Hematopoietic multipotent progenitor cell treated with erythropoietin and hydrocortisone succinate and interleukin-3 and kit ligand, for 15 days (in vitro differentiated cells): ENCODE measurements around the gene GNG7.
"Not testable (repeated sequence)": the region's sequence is repeated elsewhere in the genome, so short reads cannot be mapped to it uniquely, and the experiment has no call there.

ENCODE experiments used
- DNase-seq: peaks from one replicate; pipeline ENCODE4 v3.0.0-alpha.2; 2015; ENCODE audit warnings: low spot score

Gene GNG7

GRCh38 chr19:2507109-2507508 lies 195.4 kb downstream of the GNG7 start:
- DNase-seq = no peak

- not testable (repeated sequence) for DNase-seq
Measured at GRCh38 chr19:2506656-2507055, 195.8 kb downstream of the GNG7 start.

- DNase-seq = no peak
Measured at GRCh38 chr19:2503521-2504109, 198.9 kb downstream of the GNG7 start.

GRCh38 chr19:2500841-2501261 lies 201.6 kb downstream of the GNG7 start:
- no peak for DNase-seq

GRCh38 chr19:2500156-2500555 lies 202.3 kb downstream of the GNG7 start:
- no peak for DNase-seq

GRCh38 chr19:2497186-2497585 lies 205.3 kb downstream of the GNG7 start:
- no peak for DNase-seq

GRCh38 chr19:2495651-2496316 lies 206.7 kb downstream of the GNG7 start:
- no peak for DNase-seq

GRCh38 chr19:2495130-2495641 lies 207.3 kb downstream of the GNG7 start:
- no peak for DNase-seq

GRCh38 chr19:2494447-2495129 lies 207.9 kb downstream of the GNG7 start:
- no peak for DNase-seq

- DNase-seq = no peak
Measured at GRCh38 chr19:2494084-2494446, 208.4 kb downstream of the GNG7 start.

- DNase-seq = not testable (repeated sequence)
Measured at GRCh38 chr19:2493448-2493847, 209.0 kb downstream of the GNG7 start.

- no peak for DNase-seq
Measured at GRCh38 chr19:2492870-2493269, 209.6 kb downstream of the GNG7 start.

GRCh38 chr19:2491130-2491801 lies 211.2 kb downstream of the GNG7 start:
- no peak for DNase-seq

GRCh38 chr19:2490659-2491058 lies 211.8 kb downstream of the GNG7 start:
- no peak for DNase-seq

- DNase-seq = no peak
Measured at GRCh38 chr19:2488942-2489731, 213.4 kb downstream of the GNG7 start.

- no peak for DNase-seq
Measured at GRCh38 chr19:2488405-2488941, 214.0 kb downstream of the GNG7 start.

GRCh38 chr19:2487842-2488241 lies 214.7 kb downstream of the GNG7 start:
- DNase-seq = no peak

GRCh38 chr19:2487090-2487489 lies 215.4 kb downstream of the GNG7 start:
- no peak for DNase-seq

GRCh38 chr19:2485428-2485827 lies 217.1 kb downstream of the GNG7 start:
- DNase-seq = no peak

- DNase-seq = no peak
Measured at GRCh38 chr19:2484178-2484937, 218.1 kb downstream of the GNG7 start.
